RWPE2 (cell line): ENCODE measurements around the gene POLDIP2.

Experiments used
- ATAC-seq: fragments of 200-7000 bp; cut with Tn5 transposase; 3 replicates; pipeline ENCODE4 v1.9.1; 2021; ENCODE audit warnings: low read depth
- DNase-seq: peaks from one replicate; pipeline ENCODE4 v3.0.0-alpha.2; 2020; ENCODE audit warnings: low spot score
- H3K27ac ChIP-seq: fragments of 450-650 bp; 2 replicates; pipeline ENCODE4 v1.5.1; 2017; ENCODE audit warnings: mild to moderate bottlenecking; ENCODE audit not compliant: poor library complexity, severe bottlenecking
- H3K27me3 ChIP-seq: fragments of 250-450 bp; sonication (Bioruptor Pico); 2 replicates; pipeline ENCODE4 v1.5.1; 2021; ENCODE audit warnings: mild to moderate bottlenecking, moderate library complexity; ENCODE audit not compliant: insufficient read depth, poor library complexity, severe bottlenecking
- H3K36me3 ChIP-seq: fragments of 250-450 bp; sonication (Bioruptor Pico); 2 replicates; pipeline ENCODE4 v1.5.1; 2020; ENCODE audit warnings: low read depth, mild to moderate bottlenecking, moderate library complexity
- H3K4me1 ChIP-seq: fragments of 250-450 bp; sonication (Bioruptor Pico); 2 replicates; pipeline ENCODE4 v1.5.1; 2021; ENCODE audit warnings: mild to moderate bottlenecking, moderate library complexity; ENCODE audit not compliant: insufficient read depth, poor library complexity, severe bottlenecking
- H3K4me3 ChIP-seq: fragments of 250-450 bp; sonication (Bioruptor Pico); 2 replicates; pipeline ENCODE4 v1.5.1; 2021; ENCODE audit warnings: mild to moderate bottlenecking, moderate library complexity; ENCODE audit not compliant: severe bottlenecking
- H3K9me3 ChIP-seq: fragments of 250-450 bp; sonication (Bioruptor Pico); 2 replicates; pipeline ENCODE4 v1.5.1; 2021; ENCODE audit warnings: mild to moderate bottlenecking, moderate library complexity; ENCODE audit not compliant: severe bottlenecking
- CTCF ChIP-seq: fragments of 450-650 bp; IDR thresholded peaks from one replicate; pipeline ENCODE4 v1.5.1; 2017; ENCODE audit warnings: mild to moderate bottlenecking, moderate library complexity; ENCODE audit not compliant: poor library complexity, severe bottlenecking

The POLDIP2 gene

GRCh38 chr17:28368306-28368831, 11.0 kb upstream of the POLDIP2 start:
- Histone ChIP-seq H3K27me3 (no peaks in the 10 kb centered on the region), H3K4me3 (no peak overlapping the region), H3K9me3 (no peaks in the 10 kb centered on the region), H3K4me1 (peaks cover 6% of the 10 kb centered on the region), H3K36me3 (no peaks in the 10 kb centered on the region; the same call in 1 of the 2 replicates), H3K27ac (no peak overlapping the region)
- no peak for TF ChIP-seq CTCF
- DNase-seq (no peak), ATAC-seq (no peak)

GRCh38 chr17:28367641-28368305, 10.4 kb upstream of the POLDIP2 start:
- Histone ChIP-seq H3K36me3 (no peaks in the 10 kb centered on the region; the same call in 1 of the 2 replicates), H3K4me1 (peaks cover 6% of the 10 kb centered on the region), H3K27me3 (no peaks in the 10 kb centered on the region), H3K9me3 (no peaks in the 10 kb centered on the region), H3K4me3 (no peak overlapping the region), H3K27ac (no peak overlapping the region)
- DNase-seq (no peak), ATAC-seq (no peak)
- TF ChIP-seq CTCF: no peak

- no peak for TF ChIP-seq CTCF
- peaks cover 6% of the 10 kb centered on the region for H3K4me1 ChIP-seq
- ATAC-seq (no peak), DNase-seq (no peak)
- peaks cover 3% of the 10 kb centered on the region for H3K36me3 ChIP-seq
- no peak overlapping the region for H3K27ac ChIP-seq
- no peaks in the 10 kb centered on the region for H3K27me3 ChIP-seq
- no peaks in the 10 kb centered on the region for H3K9me3 ChIP-seq
- no peak overlapping the region for H3K4me3 ChIP-seq
These were observed 9.3 kb upstream of the POLDIP2 start for GRCh38 chr17:28366605-28367004.

- ATAC-seq (no peak), DNase-seq (no peak)
- no peaks in the 10 kb centered on the region for H3K27me3 ChIP-seq
- no peak for TF ChIP-seq CTCF
- peaks cover 14% of the 10 kb centered on the region for H3K36me3 ChIP-seq
- no peaks in the 10 kb centered on the region for H3K9me3 ChIP-seq
- no peak overlapping the region for H3K27ac ChIP-seq
- no peaks in the 10 kb centered on the region for H3K4me1 ChIP-seq
- no peak overlapping the region for H3K4me3 ChIP-seq
These were observed 8.2 kb upstream of the POLDIP2 start for GRCh38 chr17:28365487-28365886.
